NCI-H1694 treated with DMSO at 0.1 percent for 48 hours (cell line): ENCODE measurements around the gene CNDP2.

Experiments used
- DNase-seq: peaks from one replicate; lab custom pipeline; 2025; lab: John Stamatoyannopoulos, UW

CNDP2 gene

DNA sequence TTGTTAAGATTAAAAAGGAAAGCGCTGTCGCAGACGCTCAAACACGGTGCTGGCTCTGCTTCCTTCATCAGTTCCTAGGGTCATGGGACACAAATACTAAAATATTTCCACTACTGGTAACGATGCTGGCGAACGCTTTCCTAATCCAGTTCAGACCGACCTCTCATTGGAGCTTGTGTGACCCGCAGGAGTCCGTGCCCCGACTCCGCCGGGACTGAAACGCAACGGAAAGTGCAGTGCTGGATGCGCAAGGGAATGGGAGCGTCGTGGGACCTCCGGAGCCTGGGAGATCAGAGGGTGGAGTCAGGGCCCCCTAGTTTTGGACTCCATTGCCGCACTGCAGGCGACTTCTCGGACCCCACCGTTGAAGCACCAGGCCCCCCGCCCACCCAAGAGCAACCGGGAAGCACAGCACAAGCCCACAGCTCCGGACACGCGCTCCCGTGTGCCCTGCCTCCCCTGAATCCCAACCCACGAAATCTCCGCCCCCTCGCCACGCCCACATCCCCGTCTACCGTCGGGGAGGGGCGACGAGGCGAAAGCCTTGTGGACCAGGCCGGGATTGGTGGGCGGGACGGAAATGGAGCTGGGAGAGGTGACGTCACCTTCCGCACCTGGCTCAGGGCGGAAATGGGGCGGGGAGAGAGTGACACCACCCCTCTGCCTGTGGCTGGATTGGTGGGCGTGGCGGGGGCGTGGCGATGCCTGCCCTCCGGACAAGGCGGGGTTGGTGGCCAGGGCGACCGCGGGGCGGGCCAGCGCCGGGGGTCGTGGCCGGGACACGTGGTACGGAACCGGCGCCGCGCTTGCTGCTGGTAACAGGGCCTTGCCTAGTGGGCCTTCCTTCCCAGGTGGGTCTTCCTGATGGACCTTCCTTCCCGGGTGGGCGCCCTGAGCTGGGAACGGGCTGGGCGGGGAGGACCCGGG, at the start of gene CNDP2:
TSS of gene CNDP2 (plus strand) at position 783 of the 927 bp plus-strand sequence. CDS start 3,611 bp downstream, outside the sequence.
- peak; percentile 88 for DNase-seq

DNA sequence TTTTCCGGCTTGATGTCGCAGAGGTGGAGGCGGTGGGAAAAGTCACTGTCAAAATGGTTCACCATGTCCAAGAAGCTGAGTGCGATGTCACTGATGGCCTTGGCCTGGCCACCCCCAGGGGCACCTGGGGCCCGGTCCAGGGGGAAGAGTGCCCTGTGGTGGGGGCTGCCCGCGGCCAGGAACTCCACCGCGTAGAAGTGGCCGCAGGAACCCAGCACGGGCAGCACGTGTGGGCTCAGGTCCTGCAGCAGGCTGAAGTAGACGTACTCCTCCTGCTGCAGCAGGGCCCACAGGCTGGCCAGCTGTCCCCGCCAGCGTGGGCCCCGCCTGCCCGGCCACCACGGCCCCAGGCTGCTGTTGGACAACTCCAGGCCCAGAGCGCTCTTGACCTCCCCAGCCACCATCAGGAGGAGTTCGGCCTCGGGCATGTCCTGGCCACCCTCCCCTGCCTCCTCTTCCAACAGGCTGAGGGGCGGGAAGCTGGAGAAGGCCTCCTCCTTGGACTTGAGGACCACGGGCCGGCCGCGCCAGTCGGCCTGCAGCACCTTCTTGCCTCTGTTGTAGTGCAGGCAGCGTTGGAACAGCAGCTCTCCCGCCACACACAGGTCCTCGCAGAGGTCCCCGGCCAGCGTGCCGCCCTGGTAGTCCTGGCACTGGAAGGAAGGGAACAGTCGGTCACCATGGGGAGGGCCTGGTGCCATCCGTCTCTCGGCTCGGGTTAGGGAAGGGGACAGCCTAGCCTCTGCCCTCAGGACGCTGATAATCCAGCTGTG, 49.3 kb upstream of the CNDP2 start:
- DNase-seq = no peak

DNA sequence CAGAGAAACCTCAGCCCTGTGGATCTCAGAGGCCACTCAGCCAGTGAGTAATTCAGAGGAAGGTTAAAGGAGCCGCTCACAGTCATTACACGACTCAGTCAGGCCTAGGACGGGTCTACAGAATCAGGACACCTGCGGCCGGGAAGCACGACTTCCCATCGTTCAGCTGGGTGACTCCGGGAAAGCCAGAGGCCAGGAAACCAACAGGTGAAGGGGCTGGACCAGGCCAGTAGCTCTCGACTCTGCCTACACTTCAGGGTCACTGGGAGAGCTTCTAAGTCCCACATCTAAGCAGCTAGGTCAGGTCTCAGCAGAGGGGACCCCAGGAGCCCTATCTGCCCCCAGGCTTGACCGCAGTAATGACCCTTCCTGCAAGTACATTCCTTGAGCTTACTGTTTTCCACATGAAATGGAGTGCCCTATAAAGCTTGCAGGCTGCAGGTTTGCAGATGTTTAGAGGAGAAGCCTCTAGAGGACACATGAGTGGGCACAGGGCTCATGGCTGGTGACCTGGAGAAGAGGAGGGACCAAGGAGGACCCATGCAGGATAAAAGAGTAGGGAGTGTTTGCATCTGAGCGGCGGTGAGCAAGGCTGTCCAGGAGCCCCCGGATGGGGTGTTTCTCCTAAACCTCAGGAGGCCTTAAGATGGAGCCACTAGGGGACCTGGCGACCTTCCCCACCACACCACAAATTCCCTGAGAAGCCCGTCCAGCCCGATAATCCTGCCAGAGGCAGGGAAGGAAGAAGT, 48.6 kb upstream of the CNDP2 start:
- no peak for DNase-seq

DNA sequence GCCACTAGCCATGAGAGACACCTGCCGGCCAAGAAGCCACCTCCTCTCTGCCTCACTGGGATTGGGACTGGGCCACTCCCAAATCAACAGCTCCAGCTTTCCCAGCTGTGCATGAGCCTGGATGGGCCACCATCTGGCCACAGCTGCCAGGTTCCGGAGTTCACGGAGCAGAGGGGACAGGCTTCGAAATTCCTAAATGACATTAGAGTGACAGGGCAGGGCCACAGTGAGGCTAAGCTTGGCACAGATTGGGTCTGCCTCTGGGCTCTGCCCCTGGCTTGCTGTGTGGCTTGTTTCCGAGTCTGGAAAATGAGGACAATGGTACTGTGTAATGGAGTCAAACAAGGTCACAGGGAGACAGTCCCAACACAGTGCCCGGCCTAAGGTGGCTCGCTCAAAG, 45.5 kb upstream of the CNDP2 start:
- no peak for DNase-seq

DNA sequence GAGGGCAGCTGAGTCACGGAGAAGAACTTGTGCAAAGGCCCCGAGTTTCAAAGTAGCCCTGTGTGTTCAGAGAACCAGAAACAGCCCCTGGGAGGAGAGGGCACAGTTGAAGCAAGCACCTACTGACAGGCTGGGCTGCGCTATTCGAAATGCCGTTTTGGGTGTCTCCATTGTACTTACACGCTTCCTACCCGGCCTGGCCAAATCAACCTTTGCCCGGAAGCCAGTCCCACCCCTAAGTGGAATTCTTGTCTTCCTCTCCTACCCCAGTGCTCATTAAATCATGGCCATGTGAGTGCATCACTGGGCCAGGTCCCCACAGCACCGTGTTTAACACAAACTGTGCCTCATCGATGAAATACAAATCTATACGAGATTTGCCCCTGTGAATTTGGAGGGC, 45.0 kb upstream of the CNDP2 start:
- no peak for DNase-seq

DNA sequence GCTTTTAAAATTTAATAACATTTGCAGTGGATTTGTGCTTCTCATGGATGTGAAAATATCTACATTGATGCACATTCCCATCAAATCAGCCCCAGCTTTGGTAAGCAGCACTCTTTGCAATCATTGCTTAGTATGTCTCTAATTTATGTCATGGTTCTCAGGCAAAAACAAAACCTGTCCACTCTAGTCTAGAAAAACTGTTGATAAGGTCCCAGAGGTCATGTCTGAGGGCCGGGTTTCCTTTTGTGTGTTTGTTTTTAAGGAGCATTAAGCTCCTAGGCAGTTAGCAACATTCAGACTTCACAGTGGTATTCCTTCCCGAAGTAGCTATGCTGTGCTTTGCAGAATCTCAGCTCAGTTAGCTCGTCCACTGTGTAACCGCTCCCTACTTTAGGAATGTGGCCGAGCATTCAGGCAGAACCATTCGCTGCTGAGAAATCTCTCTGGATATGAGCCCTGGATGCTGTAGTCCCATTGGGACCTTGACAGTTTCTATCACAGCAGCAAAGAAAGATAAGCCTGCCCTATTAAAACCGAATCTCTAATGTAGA, 43.1 kb upstream of the CNDP2 start:
- DNase-seq = no peak

DNA sequence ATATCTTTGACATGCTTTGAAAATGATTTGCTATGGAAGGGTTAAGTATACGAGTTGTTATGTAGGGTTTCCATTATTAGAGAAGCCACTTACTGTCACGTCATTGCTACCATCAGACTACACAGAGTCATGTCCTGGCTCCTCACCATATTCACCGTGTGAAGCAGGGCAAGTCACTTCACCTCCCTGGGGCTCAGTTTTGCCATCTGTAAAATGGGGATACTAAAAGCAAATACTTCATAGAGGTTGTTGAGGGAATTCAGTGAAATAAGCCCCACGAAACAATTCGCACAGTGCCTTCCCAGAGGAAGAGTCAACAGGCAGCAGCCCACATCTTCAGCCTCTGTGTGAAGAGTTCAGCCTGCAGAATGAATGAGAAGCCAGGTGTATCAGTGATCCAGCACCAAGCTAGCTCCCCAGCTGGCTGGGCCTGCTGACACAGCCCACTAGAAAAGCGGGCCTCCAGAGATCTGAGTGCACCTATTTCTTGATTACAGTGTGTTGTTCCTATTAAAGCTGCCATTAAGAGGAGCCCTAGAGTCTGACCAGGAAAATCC, 42.4 kb upstream of the CNDP2 start:
- DNase-seq = no peak

DNA sequence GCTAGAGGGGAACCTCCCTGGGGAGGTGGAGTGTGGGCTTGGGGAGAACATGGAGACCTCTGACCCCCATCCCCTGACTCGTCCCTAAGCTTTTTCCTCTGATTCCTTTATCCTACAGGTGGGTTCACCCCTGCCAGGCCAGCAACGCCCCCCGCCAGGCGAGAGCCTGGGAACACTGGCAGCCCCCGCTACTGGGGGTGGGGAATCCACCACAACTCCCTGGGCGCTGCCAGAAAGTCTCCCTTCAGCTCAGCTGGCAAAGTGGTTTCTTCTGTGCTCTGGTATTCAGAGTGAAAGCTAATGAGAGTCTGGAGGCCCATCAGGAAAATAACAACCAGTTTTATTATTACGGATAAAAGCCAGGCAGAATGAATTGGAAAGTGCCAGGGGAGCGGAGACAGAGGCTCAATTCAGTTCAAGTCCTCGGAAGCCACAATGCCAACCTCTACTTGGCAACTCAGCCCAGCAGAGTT, 41.8 kb upstream of the CNDP2 start:
- no peak for DNase-seq

DNA sequence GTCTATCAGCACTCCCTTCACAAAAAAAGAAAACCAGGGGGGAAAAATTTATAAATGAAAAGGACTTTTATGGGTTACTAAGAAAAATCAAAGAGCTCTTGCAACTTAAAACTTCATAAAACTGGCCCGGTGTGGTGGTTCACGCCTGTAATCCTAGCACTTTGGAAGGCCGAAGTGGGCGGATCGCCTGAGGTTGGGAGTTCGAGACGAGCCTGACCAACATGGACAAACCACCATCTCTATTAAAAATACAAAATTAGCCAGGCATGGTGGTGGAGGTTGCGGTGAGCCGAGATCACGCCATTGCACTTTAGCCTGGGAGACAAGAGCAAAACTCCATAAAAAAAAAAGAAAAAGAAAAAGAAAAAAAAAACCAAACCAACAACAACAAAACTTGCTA, 40.8 kb upstream of the CNDP2 start:
- no peak for DNase-seq

DNA sequence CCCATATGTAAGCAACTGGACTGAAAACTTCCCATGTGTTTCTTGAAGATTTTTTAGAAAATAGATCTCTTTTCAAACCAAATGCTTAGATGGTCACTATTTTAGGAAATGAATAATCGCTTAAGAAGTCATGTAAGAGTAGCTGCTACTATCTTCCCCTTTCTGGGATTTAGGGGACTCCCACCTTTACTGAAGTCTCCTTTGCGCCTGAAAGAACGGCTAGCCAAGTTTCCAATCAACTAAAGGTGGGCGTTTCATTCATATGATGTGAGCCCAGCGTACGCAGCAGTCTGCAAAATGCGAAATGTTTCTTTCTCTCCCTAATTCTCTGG, 40.2 kb upstream of the CNDP2 start:
- DNase-seq = no peak

DNA sequence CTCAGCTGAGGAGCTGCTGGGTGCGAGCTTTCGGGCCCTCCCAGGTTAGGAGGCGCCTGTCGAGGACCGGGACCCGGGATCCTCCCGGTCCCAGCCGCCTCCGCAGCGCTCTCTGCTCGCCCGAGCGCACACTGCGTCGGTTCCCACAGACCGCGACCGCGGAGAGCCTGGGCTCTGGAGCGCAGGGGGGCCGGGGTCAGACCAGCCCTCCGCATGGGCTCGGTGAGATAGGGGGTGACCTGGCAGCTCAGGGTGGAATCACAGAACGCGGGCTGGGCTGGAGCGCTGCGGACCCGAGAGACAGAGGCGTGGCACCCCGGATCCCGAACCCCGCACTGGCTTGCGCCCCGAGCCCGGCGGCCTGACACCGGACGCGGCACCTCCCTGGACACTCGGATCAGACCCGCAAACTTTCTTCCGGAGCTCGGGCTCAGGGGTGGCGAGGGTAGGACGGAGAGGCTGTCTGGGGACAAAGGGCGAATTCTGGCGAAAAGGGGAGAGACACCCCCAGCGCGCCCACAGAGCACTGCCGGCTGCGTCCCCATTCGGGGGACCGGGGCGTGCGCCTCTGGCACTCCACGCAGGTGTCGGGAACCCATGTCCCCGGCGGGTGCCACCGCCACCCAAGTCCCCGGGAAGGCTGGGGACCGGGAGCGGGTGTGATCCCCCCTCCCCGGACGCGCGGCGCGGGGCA, 39.7 kb upstream of the CNDP2 start:
- no peak for DNase-seq

DNA sequence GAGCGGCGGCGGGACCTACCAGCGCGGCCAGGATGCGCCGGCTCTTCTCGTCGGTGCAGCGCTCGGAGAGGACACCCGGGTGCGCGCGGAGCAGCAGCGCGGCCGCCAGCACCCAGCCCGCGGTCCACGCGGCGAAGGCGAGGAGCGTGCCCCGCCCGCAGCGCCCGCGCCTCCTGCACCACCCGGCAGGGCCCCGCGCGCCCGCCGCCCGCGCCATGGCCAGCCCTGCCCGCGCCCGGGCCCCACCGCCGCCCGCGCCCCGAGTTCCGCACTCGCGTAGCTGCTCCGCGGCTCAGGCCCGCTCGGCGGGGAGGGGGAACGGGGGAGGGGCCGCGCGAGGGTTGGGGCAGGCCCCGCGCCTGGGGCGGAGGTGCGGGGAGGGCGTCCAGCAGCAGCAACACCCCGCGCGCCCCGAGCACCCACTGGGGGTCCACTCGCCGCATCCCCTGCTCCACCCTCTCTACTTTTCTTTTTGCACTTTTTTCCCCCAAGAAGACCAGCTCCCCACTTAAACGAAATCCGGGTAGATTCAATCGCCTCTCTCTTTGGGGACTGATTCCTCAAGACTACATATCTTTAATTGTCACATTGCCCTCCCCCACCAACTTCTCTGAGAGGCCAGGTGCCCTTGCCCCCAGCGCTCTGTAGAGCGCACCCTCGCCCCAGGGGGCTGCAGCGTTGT, 39.0 kb upstream of the CNDP2 start, which contains the start of gene DIPK1C:
TSS of gene DIPK1C (minus strand) at position 266 of the 682 bp plus-strand sequence. CDS start at position 217, 49 bp downstream.
- DNase-seq = no peak

DNA sequence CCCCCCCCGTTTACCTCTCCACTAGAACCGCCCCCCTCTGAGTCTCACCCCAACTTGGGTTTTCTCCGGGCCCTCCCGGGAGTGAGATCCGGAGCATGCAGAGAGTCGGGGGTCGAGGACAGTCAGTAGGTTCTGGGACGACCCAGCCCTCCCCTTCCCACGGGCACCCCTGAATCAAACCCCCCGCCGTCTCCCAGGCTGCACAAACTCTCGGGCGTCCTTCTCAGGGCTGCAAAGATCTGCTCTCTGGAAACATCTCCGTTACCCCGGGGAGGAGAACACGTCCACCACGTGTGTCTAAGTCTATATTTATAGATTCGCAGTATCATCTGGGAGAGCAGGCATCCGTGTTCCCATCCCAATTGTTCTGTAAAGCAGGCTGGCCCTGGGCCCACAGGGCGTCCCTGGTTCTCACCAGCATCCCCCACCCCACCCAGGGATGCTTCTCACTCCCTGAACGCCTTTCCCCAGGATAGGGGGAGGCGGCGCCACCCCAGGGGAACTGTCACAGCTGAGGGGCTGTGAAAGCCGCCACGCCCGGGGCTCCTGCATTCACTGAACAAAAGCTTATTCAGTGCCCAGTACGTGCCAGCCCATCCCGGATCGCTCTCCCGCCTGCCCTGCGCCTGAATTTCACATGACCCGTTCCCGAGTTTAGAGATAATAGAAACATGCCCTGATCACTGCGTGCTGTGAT, 38.3 kb upstream of the CNDP2 start:
- no peak for DNase-seq

DNA sequence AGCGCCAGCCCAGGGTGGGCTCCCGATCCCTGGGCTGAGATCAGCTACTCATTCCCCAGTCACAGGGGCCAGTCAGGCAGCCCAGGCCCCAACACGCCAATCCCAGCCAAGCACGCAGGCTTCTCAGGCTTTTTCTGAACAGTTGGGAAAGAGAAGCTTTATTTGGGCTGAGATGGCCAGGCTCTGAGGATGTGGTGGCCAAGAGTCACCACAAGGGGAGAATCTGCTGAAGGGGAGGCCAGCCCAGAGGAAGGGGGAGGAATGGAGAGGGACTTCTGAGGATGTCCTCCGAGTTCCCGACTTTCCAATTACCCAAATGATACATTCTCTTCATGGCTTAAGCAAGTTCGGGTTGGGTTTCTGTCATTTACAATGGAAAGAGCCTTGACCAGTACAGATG, 36.3 kb upstream of the CNDP2 start:
- no peak for DNase-seq

DNA sequence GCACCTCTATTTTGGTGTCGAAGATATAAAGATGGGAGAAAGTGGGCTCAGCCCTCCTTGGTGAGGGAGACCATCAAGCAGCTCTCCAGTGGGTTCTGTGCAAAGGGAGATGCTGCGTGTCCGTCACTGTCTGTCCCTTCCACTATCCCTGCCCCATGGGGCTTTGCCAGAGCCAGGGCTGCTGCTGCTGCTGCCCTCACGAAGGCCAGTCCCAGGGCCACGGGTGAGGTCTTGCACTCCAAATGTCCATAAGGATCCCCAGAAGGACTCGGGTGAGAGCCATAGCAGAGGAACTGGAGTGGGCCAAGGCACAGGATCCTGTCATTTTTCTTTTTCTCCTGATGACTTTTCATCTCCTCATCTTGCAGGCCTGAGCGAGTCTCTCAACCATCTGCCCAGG, 35.3 kb upstream of the CNDP2 start:
- DNase-seq = no peak

DNA sequence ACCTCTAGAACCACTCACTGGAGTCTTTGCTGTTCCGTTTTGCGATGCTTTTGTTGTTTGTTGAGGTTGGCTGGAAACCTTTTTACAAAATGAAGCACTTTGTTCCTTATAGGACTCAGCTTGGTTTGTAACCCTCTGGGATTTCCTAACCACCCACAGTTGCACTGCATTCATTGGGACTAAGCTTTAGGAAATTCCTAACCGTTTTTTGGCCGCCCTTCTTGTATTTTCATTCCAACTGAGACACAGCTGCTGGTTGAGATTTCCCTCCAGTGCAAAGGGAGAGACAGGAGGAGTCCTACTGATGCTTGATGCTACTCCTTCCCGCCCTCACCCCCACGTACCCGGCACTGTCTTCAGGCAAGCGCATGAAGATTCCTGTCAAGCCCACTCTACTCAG, 32.9 kb upstream of the CNDP2 start:
- DNase-seq = no peak

DNA sequence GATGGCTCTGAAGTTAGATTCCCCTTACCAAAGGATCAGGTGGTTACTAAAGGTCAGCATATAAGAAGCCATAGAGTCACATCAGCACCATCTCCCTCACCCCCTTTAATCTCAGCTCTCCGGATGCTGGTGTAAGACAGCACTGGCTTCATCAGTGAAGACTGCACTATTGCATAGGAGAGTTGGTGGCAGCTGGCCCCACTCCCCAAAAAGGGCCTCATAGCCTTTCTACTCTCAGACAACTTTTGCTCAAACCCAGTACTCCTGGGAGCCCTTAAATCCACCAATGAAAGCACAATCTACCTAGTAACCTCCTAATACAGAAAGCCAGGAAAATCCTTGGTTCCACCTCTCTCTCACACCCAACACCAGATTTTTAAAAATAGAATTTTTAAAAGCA, 32.2 kb upstream of the CNDP2 start:
- no peak for DNase-seq

DNA sequence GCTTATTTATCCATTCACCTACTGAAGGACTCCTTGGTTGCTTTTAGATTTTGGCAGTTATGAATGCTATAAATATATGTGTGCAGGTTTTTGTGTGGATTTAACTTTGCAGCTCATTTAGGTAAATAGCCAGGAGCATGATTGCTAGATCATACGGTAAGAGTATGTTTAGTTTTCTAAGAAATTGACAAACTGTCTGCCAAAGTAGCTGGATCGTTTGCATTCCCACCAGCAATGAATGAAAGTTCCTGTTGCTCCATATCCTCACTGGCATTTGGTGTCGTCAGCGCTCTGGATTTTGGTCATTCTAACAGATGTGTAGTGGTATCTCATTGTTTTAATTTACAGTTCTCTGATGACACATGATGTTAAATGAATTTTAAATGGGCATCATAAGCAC, 30.4 kb upstream of the CNDP2 start:
- DNase-seq = no peak

DNA sequence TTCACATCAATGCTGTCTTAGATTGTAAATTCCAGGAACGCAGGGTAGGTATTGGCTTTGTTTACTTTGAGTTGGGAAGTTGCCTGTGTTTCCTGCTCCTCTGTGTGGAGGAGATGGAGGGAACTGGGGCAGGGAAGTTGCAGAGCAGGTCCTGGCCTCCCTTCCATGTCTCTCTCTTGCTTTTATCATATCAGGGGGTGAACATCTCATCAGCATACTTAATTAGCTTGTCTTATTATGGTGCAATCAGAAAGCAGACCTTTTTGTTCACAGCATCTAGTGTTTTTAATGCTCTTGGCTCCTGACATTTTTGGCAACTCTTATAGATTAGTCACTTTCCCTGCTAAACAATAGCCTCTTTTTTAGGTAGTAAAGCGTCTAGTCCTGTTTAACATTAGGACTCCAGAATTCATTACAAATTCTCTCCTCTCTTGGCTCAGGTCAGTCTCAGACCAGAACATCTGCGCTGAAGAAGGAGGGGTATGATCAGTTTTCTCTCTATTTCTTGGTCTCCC, 27.6 kb upstream of the CNDP2 start:
- DNase-seq = no peak

DNA sequence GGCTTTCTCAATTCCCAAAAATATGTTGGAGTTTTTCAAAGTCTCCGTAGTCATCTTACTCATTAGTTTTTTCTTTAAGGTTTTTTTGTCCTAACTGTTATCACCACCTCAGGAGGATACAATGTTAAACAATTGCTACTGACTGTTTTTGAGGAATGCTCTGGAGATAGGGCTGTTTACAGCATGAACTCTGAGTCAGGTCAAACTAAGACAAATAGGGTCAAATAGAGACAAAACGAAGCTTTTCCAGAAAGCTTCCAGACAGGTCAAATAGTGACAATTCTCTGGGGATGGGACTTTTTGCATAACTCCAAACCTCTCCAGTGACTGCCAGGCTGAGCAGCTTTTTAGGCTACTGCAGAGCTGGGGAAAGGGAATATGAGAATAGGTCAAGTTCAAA, 23.9 kb upstream of the CNDP2 start:
- no peak for DNase-seq
